DMS 273 (cell line): Measurements from ENCODE around the gene BEND3.
"Not testable (repeated sequence)": the region's sequence is repeated elsewhere in the genome, so short reads cannot be mapped to it uniquely, and the experiment has no call there.

ENCODE experiments used
- DNase-seq: peaks from one replicate; lab custom pipeline; 2025; ENCODE audit not compliant: unreplicated experiment; lab: John Stamatoyannopoulos, UW

The BEND3 gene

DNA sequence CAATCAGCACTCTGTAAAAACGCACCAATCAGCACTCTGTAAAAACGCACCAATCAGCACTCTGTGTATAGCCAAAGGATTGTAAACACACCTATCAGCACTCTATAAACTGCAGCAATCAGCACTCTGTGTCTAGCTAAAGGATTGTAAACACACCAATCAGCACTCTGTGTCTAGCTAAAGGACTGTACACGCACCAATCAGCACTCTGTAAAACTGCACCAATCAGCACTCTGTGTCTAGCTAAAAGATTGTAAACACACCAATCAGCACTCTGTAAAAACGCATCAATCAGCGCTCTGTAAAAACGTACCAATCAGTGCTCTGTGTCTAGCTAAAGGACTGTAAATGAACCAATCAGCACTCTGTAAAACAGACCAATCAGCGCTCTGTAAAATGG, 30.9 kb downstream of the BEND3 start:
- DNase-seq: not testable (repeated sequence)

DNA sequence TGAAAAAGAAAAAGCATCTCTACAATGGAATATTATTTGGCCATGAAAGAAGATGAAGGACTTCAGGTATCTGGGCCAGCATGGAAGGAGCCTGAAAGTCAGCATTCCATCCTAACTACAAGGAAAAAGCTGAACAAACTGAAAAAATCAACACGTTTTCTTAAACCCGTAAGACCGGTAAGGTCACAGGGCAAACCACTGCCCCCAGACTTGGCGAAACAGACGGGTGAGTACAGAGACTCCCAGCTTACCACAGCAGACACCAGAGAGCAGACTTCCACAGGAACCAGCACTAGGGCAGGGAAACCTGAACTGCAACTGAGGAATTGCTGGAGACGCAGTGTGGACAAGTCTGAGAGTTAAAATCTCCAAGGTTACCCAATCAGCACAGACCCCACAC, 31.4 kb downstream of the BEND3 start:
- DNase-seq: no peak

DNA sequence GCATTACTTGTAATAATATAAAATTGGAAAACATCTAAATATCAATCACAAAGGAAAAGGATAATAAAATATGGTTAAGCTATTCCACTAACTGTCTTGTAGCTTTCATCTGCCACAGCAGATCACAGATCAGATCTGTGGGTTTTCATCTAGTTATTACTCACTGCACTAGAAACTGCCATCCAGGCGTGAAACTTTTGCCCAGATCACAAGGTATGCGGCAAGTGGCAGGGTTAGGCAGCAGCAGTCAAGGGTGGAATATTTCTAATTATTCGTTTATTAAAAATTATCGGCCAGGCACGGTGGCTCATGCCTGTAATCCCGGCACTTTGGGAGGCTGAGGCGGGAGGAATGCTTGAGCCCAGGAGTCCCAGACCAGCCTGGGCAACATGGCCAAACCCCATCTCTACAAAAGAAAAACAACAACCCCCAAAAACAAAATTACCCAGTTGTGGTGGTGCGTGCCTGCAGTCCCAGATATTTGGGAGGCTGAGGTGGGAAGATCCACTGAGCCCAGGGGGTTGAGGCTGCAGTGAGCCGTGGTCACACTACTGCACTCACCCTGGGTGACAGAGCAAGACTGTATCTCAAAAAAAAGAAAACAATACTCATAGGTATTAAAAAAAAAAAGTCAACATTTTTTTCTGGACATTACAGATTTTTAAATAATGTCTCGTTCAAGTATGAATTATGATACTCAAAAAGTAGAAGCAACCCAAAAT, 32.1 kb downstream of the BEND3 start:
- DNase-seq: no peak

DNA sequence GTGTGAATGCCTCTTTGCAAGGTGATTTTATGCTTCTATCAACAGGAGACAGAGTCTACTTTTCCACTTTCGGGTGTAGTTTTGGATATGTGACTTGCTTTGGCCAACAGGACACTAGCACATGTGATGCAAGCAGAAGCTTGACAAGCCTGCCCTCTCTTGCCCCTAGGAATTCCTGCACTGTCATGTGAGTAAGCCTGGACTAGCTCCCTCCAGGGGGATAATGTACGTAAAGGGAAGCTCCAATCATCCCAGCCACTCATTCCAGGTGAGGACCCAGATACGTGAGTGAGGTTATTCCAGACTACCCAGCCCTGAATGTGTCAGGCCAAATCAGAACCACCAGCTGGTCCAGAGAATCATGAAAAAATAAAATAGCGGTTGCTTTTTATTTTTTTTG, 33.3 kb downstream of the BEND3 start:
- no peak for DNase-seq

DNA sequence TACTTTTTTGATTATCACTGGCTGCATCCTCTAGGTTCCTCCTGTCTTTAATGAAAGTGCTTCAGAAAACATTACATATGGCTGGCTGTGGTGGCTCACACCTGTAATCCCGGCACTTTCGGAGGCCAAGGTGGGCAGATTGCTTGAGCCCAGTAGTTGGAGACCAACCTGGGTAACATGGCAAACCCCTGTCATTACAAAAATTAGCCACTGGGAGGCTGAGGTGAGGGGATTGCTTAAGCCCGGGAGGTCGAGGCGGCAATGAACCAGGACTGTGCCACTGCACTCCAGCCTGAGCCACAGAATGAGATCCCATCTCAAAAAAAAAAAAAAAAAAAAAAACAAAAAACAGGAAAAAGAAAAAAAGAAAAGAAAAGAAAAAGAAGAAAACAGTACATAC, 35.3 kb downstream of the BEND3 start:
- DNase-seq: peak; percentile 49

DNA sequence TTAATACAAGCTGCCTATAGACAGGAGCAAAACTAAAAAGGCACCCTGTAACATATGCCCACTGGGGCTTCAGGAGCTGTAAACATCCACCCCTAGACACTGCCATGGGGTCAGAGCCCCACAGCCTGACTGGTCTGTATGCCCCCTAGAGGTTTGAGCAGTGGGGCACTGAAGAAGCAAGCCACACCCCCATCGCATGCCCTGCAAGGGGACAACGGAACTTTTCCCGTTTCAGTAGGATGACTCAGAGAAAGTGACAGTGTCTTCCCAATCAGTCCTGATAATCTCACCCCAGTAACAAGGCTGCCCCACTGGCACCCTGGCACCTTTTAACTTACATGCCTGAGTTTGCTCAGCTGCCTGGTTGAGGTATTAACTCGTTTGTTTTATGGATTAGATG, 35.9 kb downstream of the BEND3 start:
- peak; percentile 13 for DNase-seq

DNA sequence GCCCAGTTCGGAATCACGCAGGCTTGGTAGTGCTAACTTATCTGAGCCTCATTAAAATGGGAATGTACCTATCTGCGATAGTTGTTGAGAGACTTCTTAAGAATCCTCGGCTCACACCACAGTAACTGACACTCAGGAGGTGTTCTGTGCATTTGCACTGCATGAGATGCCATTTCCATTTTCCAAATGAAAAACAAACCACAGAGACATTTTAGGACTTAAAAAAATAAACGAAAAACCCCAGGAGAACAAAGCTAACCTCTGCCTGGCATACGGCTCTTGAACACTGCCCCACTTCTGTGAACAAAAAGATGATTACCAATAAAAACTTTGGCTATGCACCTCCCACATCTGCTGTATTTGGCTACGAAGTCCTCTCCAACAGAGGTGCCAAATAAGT, 37.6 kb downstream of the BEND3 start:
- no peak for DNase-seq

DNA sequence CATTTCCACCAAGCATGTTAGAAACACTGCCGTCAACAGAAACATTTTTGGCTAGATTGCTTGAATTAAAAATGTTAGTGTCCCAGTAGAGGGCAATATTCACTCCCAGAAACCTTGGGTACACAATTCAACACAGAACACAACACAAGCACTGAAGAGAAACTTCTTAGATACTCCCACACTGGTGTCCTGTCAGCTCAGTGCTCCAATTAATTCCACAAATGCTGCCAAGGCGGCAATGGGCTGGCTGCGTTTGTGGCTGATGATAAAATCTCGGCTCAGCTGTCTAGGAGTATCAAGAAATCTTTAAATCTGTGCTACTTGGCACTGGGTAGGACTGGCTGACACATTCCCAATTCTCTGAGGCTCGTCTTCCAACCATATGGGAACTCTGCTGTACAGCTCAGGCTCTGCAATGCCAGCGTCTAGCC, 39.3 kb downstream of the BEND3 start:
- peak; percentile 91 for DNase-seq

DNA sequence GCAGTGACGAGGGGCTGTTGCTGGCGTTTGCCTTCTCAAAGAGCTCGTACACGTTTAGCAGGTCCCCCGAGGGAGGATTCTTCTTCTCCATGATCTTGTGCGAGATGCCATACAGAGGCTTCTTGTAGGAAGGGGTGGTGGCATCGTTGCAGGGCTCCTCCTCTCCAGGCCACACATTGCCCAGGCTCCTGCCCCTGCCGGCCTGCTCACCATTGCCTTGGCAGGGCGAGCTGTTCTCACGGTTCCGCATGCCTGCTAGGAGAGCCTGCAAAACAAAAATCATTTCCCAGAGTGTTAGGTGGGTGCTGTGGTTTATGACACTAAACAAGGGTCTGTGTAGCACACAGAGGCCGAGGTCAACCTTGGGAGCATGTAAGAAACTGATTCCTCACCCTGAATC, 44.6 kb downstream of the BEND3 start:
- DNase-seq: no peak

DNA sequence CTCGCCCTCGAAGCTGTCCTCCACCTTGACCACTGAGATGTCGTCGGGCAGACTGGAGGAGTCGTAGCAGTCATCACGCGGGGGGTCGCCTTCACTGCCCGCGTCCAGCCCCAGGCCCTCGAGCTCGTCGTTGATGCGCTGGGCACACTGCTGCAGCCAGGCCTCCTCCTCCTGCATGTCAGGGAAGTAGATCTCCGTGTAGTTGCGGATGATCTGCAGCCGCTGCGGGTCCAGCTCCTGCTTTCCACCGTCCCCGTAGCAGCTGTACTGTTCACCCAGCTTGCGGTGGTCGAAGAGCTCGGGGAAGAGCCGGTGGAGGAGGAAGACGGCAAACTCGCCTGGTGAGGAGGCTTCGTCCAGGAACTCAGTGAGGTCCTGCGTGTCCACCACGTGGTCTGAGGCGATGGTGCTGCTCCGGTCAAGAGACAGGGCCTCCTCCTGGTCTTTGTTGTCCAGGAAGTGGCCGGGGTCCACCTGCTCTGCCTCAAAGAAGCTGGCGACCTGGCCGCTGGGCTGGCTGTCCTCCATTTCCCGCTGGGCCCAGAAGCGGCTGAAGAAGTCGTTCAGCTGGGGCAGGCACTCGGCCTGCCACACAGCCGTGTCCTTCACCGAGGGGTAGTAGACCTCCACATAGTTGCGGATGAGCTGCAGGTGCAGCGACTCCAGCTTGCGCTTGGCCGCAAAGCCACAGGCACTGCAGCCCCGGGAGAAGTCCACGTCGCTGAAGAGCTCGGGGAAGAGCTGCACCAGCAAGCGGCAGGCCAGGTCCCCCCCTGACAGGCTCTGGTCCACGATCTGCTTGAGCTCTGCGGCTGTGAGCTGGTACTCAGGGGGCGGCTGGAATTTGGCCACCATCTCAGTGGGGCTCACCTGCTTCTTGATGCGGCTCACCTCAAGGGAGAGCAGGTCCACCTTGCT, 45.4 kb downstream of the BEND3 start:
- DNase-seq: no peak

DNA sequence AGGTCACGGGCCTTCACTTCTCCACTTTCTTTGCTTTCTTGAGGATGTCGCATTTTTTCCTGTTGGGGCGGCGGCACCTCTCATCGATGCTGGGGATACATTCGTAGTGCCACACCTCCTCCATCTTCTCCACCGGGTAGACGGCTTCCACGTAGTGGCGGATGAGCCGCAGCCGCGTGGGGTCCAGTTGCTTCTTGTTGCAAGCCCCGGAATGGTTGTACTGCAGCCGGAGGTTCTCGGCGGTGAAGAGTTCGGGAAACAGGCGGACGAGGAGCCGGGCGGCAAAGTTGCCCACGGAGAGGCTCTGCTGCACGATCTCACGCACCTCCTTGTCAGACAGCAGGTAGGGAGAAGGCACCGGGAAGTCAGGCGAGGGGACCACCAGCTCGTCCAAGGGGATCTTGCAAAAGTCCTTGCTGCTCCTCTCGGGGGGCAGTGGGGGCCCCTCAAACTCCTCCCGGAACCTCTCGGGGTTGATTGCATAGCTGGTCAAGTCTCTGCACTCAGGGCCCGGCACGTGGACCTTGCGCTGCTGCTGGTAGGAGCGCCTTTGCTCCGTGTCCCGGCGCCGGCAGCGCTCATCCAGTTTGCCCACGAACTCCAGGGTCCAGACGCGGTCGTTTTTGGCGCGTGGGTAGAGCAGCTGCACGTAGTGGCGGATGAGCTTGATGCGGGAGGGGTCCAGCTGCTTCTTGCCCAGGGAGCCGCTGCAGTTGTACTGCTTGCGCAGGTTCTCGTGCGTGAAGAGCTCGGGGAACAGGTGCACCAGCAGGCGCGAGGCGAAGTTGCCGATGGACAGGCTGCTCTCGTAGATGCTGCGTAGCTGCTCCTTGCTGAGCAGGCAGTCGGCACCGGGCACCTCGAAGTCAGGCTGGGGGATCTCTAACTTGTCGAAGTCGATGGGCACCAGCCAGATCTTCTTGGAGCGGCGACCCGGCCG, 46.4 kb downstream of the BEND3 start:
- DNase-seq: no peak

DNA sequence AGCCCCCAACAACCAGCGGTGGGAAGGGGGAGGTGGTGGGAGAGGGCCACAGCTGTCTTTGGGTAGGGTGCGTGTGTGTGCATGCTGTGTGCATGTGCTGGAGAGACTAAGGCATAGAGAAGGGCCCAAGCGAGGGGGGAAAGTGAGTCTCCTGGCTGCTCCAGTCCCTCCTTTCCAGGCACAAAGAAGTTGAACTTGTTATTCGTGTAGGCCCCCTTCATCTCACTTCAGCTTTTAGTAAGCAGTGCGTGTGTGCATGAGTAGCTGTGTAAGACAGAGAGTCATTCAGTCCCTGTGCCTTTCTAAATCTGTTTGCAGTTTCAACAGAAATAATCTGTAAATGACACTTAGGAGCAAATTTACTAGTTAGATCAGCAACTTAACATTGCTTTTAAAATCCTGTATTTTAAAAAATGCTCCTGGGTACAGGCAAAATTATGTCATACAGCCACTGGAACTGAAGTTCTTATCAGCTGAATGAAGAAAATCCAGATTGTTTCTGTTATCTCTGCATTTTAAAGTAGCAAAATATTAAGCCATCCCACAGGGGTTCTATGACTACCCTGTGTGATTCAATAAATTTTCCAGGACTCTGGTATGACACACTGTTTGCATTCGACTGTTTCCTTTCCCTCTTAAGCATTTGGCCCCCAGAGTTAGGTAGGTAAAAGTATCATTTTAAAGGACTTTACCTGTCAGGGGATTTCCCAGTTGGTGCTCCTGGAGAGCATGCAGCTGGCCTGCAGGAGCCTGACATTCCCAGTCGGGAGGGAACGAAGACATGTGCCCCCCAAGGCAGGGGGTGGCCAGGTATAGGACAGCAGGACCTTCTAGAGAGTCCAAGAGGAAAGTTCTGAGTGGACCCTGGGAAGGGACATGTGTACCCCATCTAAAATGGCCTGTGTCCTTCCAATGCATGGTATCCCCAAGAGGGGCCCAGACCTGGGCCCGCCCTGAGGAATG, 48.3 kb downstream of the BEND3 start:
- no peak for DNase-seq

DNA sequence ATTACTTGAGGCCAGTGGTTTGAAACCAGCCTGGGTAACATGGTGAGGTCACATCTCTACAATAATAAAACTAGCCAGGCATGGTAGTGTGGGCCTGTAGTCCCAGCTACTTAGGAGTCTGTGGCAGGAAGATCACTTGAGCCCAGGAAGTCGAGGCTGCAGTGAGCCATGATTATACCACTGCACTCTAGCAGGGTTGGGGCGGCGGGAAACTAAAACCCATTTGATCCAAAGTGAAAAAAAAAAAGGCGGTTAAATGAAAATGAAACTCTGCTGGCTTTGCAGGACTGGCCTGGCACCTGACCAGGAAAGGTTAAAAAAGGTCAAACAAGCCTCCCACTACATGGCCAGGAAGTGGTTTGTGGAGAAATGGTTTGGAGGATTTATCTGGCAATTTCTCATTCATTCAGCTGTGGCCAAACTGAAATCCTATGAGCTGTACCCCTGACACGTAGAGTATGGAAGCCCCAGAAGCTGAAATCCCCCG, 50.7 kb downstream of the BEND3 start:
- no peak for DNase-seq

DNA sequence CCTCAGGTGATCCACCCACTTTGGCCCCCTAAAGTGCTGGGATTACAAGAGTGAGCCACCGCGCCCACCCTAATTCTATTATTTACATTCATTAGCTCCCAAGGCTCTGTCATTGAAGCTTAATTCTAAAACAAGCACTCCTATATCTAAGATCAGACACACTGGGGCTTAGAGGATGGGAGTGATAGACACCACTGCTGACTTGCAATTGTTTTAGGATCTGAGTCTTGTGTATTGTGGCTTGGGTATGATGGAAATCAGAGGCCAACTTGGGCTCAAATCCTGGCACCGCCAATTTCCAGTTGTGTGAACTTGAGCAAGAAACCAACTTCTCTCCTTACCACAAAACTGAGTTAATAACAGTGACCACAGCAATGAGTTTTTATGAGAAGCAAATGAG, 52.6 kb downstream of the BEND3 start:
- DNase-seq: no peak

DNA sequence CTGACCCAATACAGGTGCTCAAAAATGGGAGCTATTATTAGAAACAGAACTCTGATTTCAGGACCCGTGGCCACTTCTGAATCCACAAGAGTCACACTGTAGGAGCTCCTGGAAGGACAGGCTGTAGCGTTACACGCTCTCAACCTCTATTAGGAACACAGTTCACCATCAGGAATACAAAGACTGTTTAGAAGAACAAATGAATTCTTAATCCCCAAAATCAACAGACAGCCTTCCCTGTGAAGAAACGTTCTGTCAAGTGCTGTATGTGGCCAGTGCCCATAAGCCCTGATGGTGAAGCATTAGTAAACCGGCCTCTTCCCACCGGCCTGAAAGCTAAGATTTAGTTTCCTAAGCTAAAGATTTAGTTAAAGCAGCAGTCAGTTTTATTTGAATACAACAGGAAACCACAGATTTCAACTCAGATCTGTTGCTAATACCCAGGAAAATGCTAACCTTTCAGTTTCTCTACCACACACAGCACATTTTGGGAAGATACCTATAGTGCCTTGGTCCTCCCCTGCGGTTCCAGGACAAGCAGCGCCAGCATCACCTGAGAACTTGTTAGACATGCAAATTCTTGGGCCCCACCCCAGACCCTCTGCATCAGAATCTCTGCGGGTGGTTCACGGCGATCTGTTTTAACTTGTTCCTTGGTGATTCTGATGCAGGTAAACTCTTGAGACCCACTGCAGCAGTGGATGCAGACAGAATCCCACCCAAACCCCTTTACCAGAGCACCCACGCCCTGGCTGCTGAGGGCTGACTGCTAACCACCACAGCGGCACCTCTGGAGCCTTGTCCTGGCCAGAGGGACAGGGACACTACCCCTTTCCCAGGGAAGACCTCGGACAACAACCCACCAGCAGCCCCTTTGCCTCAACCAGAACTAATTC, 53.9 kb downstream of the BEND3 start:
- DNase-seq: no peak

DNA sequence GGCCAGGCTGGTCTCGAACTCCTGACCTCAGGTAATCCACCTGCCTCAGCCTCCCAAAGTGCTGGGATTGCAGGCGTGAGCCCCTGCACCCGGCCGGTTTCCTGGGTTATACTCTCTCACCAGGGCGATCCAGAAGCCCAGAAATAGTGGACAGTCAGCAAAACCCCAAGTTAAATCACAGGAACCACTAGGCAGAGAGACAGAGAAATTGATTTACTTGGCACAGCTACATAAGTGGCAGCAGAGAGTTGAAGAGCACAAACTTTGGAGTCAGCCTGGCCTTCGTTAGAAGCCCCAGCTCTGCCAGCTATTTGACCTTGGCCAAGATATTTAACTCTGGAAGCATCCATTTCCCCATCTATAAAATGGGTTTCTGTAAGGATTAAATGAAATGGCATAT, 54.6 kb downstream of the BEND3 start:
- DNase-seq: no peak

DNA sequence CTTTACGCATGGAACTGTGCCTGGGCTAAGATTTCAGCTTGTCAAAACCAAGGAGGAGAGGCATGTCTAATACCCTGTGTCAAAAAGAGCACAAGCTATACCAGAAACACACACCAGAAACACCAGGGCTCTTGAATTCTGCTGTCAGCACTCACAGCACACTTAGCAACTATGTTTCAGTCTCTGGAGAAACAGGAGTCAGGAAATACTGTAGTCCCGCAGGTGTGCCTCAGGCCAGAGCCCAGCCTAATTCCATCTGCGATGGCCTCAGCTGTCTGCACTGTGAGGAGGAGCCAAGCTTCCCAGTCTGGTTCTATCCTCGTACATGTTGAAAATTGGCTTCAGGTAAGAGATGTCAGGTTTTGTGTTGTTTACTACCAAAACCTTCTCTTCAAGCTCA, 55.7 kb downstream of the BEND3 start:
- DNase-seq: no peak

DNA sequence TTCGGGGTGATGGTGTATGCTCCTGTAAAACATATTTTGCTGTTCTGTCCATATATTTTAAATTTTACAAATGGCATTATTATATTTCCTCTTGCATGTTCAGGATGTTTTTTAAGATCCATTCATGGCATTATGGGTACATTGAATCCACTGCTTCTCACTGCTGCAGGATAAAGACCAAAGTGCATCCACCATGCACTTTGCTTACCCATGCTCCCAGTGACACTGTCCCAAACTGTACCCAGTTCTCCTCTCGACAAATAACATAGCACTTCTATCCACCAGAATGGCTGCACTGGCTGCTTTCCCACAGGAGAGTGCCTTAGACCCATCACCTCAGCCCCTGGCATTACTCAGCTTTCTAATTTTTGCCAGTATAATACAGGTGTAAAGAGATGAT, 57.6 kb downstream of the BEND3 start:
- no peak for DNase-seq

DNA sequence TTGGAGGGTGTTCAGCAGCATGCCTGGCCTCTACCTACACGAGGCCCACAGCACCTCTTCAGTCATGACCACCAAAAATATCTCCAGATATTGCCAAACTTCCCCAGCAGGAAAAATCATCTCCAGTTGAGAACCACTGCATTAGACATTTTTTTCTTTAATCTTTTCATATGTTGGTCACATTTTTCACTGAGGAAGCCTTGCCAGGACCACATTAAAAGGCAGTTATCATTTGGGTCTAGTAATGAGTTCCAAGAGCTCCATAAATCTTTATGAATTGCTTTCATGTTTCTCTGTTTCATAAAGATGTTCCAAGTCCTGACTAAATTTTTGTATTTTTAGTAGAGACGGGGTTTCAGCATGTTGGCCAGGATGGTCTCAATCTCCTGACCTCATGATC, 58.5 kb downstream of the BEND3 start:
- no peak for DNase-seq
